Loucy (cell line): Measurements from ENCODE around the gene WDFY1.

Experiments
- H2AFZ ChIP-seq: fragments of 200-600 bp; sonication (generic); 2 replicates; pipeline ENCODE4 v1.6.0; 2016; ENCODE audit warnings: antibody characterized with exemption, mild to moderate bottlenecking, low read length, moderate library complexity
- H3F3A ChIP-seq: fragments of 200-600 bp; 2 replicates; pipeline ENCODE4 v1.6.0; 2016; ENCODE audit warnings: antibody characterized with exemption, low read depth, mild to moderate bottlenecking
- H3K27me3 ChIP-seq: fragments of 200-600 bp; sonication (generic); 2 replicates; pipeline ENCODE4 v1.6.1; 2014; ENCODE audit warnings: low read length, mild to moderate bottlenecking; ENCODE audit not compliant: insufficient read depth, poor library complexity, severe bottlenecking
- H3K36me3 ChIP-seq: fragments of 200-600 bp; sonication (generic); 2 replicates; pipeline ENCODE4 v1.6.1; 2016; ENCODE audit warnings: low read length; ENCODE audit not compliant: insufficient read depth
- H3K4me1 ChIP-seq: fragments of 200-600 bp; sonication (generic); 2 replicates; pipeline ENCODE4 v1.5.1; 2014; ENCODE audit warnings: low read length, mild to moderate bottlenecking; ENCODE audit not compliant: insufficient read depth, poor library complexity, severe bottlenecking
- H3K4me2 ChIP-seq: fragments of 200-600 bp; sonication (generic); 2 replicates; pipeline ENCODE4 v1.6.0; 2014; ENCODE audit warnings: antibody characterized with exemption, low read length, low read depth, mild to moderate bottlenecking; ENCODE audit not compliant: poor library complexity, severe bottlenecking
- H3K4me3 ChIP-seq: fragments of 200-600 bp; sonication (generic); 2 replicates; pipeline ENCODE4 v1.5.1; 2014; ENCODE audit warnings: low read length, mild to moderate bottlenecking, mixed read lengths; ENCODE audit not compliant: poor library complexity, severe bottlenecking
- H3K79me2 ChIP-seq: fragments of 200-600 bp; sonication (generic); 2 replicates; pipeline ENCODE4 v1.6.1; 2014; ENCODE audit warnings: low read length; ENCODE audit not compliant: insufficient read depth
- H3K9ac ChIP-seq: fragments of 200-600 bp; sonication (generic); 2 replicates; pipeline ENCODE4 v1.6.0; 2014; ENCODE audit warnings: mild to moderate bottlenecking, low read depth, low read length, moderate library complexity; ENCODE audit not compliant: poor library complexity, severe bottlenecking
- H3K9me2 ChIP-seq: fragments of 200-600 bp; sonication (generic); replicated peaks from 2 replicates; pipeline ENCODE4 v1.6.1; 2016; ENCODE audit warnings: low read depth, low read length, mixed read lengths
- H3K9me3 ChIP-seq: fragments of 200-600 bp; sonication (generic); 2 replicates; pipeline ENCODE4 v1.6.1; 2014; ENCODE audit warnings: mild to moderate bottlenecking, antibody characterized with exemption, low read length, low read depth; ENCODE audit not compliant: insufficient read depth
- H4K20me1 ChIP-seq: fragments of 200-600 bp; sonication (generic); 2 replicates; pipeline ENCODE4 v1.6.0; 2014; ENCODE audit warnings: antibody characterized with exemption, low read length, mild to moderate bottlenecking; ENCODE audit not compliant: insufficient read depth, poor library complexity, severe bottlenecking
- CTCF ChIP-seq: fragments of 200-600 bp; sonication (generic); conservative IDR thresholded peaks from 2 replicates; pipeline ENCODE4 v1.5.1; 2014; ENCODE audit warnings: mild to moderate bottlenecking, antibody characterized with exemption, low read length
- EZH2phosphoT487 ChIP-seq: fragments of 200-600 bp; IDR thresholded peaks from 2 replicates; pipeline ENCODE4 v1.6.1; 2018; ENCODE audit warnings: antibody characterized with exemption, mild to moderate bottlenecking, moderate library complexity, borderline replicate concordance

WDFY1 gene

GRCh38 chr2:223890721-223891120 lies 54.4 kb downstream of the WDFY1 start:
- Histone ChIP-seq H3K4me3 (no peak overlapping the region), H3K4me2 (no peak overlapping the region), H4K20me1 (no peaks in the 10 kb centered on the region), H3K79me2 (no peaks in the 10 kb centered on the region), H3K9ac (no peak overlapping the region), H2AFZ (no peak overlapping the region), H3K27me3 (no peaks in the 10 kb centered on the region), H3K9me2 (no peaks in the 10 kb centered on the region), H3K9me3 (no peaks in the 10 kb centered on the region), H3K4me1 (no peaks in the 10 kb centered on the region), H3K36me3 (peaks cover 25% of the 10 kb centered on the region; the same call in 1 of the 2 replicates), H3F3A (no peaks in the 10 kb centered on the region)
- TF ChIP-seq EZH2phosphoT487: no peak
- TF ChIP-seq CTCF: no peak

- H4K20me1 ChIP-seq: no peaks in the 10 kb centered on the region
- no peaks in the 10 kb centered on the region for H3K4me1 ChIP-seq
- no peak overlapping the region for H3K9ac ChIP-seq
- no peaks in the 10 kb centered on the region for H3K9me2 ChIP-seq
- H3F3A ChIP-seq: no peaks in the 10 kb centered on the region
- no peak overlapping the region for H3K4me3 ChIP-seq
- H3K79me2 ChIP-seq: no peaks in the 10 kb centered on the region
- peaks cover 21% of the 10 kb centered on the region; the same call in 1 of the 2 replicates for H3K36me3 ChIP-seq
- TF ChIP-seq CTCF (no peak), EZH2phosphoT487 (no peak)
- no peak overlapping the region for H3K4me2 ChIP-seq
- H3K9me3 ChIP-seq: no peaks in the 10 kb centered on the region
- no peaks in the 10 kb centered on the region for H3K27me3 ChIP-seq
- H2AFZ ChIP-seq: no peak overlapping the region
Measured at GRCh38 chr2:223889229-223889628, 55.9 kb downstream of the WDFY1 start.

DNA sequence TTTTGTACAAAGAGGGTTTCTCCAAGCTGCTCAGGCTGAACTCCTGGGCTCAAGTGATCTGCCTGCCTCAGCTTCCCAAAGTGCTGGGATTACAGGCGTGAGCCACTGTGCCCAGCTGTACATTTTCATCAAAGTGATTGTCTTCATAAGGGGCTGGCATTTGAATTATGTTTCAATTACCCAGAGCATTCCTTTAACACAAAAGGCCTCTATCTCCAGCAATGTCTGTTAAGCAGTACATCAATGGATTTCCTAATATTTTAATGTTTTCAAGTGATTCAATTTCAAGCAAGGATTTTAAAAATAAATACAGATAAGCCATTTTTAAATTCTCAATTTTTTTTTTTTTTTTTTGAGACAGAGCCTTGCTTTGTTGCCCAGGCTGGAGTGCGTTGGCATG lies 56.9 kb downstream of the WDFY1 start:
- Histone ChIP-seq H3K36me3 (peaks cover 16% of the 10 kb centered on the region; the same call in 1 of the 2 replicates), H3K4me1 (no peaks in the 10 kb centered on the region)

More for the DNA sequence above, 56.9 kb downstream of the WDFY1 start:
- Histone ChIP-seq H3K27me3 (no peaks in the 10 kb centered on the region), H2AFZ (no peak overlapping the region), H3K4me2 (no peak overlapping the region), H3K79me2 (no peaks in the 10 kb centered on the region), H4K20me1 (no peaks in the 10 kb centered on the region), H3K9me3 (no peaks in the 10 kb centered on the region), H3F3A (no peaks in the 10 kb centered on the region), H3K9ac (no peak overlapping the region), H3K9me2 (no peaks in the 10 kb centered on the region), H3K4me3 (no peak overlapping the region)
- TF ChIP-seq EZH2phosphoT487 (no peak), CTCF (no peak)
